ENCODE data around the gene PTTG2.
A peak's percentile ranks its signal among the peaks of the same experiment; 100 is the strongest.
"Not testable (repeated sequence)": the region's sequence is repeated elsewhere in the genome, so short reads cannot be mapped to it uniquely, and the experiment has no call there.

Gene PTTG2

DNA sequence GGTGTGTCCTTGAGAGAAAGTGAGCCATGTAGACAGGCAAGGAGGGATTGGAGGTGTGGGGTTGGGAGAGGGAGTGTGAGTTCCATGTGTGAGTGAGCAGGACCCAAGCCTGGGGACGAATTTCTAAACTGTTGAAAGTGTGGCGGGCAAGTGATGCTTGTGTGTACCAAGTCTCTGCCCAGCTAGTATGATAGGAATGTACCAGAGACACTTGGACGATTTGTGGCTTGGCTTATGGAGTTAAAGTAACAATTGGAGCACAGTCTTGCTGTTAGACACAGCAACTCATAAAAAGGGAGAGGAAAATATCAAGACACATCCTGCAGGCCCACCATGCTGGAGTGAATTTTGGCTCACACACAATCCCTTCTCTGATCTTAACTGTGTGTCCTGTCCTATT is 8.5 kb downstream of the PTTG2 start:
- Histone ChIP-seq H3K36me3 (replicated peaks) (no peaks in the 10 kb centered on the region), H3K27ac (no peak overlapping the region), H3K4me3 (ENCODE audit: low read depth, low read length) (no peak overlapping the region), H3K27me3 (replicated peaks) (no peaks in the 10 kb centered on the region)
- TF ChIP-seq, protein P1, sequence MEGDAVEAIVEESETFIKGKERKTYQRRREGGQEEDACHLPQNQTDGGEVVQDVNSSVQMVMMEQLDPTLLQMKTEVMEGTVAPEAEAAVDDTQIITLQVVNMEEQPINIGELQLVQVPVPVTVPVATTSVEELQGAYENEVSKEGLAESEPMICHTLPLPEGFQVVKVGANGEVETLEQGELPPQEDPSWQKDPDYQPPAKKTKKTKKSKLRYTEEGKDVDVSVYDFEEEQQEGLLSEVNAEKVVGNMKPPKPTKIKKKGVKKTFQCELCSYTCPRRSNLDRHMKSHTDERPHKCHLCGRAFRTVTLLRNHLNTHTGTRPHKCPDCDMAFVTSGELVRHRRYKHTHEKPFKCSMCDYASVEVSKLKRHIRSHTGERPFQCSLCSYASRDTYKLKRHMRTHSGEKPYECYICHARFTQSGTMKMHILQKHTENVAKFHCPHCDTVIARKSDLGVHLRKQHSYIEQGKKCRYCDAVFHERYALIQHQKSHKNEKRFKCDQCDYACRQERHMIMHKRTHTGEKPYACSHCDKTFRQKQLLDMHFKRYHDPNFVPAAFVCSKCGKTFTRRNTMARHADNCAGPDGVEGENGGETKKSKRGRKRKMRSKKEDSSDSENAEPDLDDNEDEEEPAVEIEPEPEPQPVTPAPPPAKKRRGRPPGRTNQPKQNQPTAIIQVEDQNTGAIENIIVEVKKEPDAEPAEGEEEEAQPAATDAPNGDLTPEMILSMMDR (IDR thresholded peaks at IDR 0.05; ENCODE audit: low read depth, low read length, missing control alignments): no peak
- no peak for DNase-seq
- in situ Hi-C loops (cut with HindIII; ENCODE audit: low pct_ligation_motif_present, low sequenced_read_pairs): no loop called here

DNA sequence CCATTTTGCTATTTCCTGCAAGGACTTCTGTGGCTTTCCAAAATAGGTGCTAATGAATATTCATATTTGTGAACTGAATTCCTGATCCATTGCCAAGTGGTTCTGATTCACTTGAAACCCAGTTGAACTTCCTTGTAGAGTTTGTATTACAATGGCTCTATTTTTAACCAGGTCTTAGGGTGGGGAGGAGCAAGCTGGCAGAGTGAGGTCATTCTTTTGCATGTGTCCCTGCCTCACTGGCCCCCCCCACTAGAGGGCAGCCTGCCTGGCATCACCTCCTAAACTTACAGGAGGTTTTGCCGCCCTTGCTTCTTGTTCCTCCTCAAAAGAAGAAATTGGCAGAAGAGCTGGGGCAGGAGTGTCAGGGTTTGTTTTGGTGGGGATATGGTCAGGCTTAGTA is 10.5 kb downstream of the PTTG2 start:
- H3K27me3 ChIP-seq (replicated peaks): no peaks in the 10 kb centered on the region
- no peaks in the 10 kb centered on the region for H3K36me3 ChIP-seq (replicated peaks)
- TF ChIP-seq, protein P1 (IDR thresholded peaks at IDR 0.05; ENCODE audit: low read depth, low read length, missing control alignments): peak; percentile 66
- DNase-seq: peak; percentile 43
- in situ Hi-C loops (cut with HindIII; ENCODE audit: low pct_ligation_motif_present, low sequenced_read_pairs): no loop called here
- H3K4me3 ChIP-seq (ENCODE audit: low read depth, low read length): no peak overlapping the region
- no peak overlapping the region for H3K27ac ChIP-seq

DNA sequence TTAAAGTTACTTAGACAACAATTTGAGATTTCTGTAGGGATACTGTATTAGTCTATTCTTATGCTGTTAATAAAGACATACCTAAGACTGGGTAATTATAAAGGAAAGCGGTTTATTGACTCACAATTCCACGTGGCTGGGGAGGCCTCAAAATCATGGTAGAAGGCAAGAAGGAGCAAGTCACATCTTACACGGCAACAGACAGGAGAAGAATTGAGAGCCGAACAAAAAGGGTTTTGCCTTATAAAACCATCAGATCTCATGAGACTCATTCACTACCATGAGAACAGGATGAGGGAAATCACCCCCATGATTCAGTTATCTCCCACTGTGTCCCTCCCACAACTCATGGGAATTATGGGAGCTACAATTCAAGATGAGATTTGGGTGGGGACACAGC is 11.0 kb downstream of the PTTG2 start:
- TF ChIP-seq, protein P1 (IDR thresholded peaks at IDR 0.05; ENCODE audit: low read depth, low read length, missing control alignments): no peak
- H3K36me3 ChIP-seq (replicated peaks): no peaks in the 10 kb centered on the region
- DNase-seq: no peak

GRCh38 chr4:37973441-37973840 is 13.2 kb downstream of the PTTG2 start:
- Histone ChIP-seq H3K36me3 (replicated peaks) (no peaks in the 10 kb centered on the region), H3K27ac (no peak overlapping the region), H3K4me3 (ENCODE audit: low read depth, low read length) (no peak overlapping the region), H3K27me3 (replicated peaks) (no peaks in the 10 kb centered on the region)
- DNase-seq: no peak
- TF ChIP-seq, protein P1 (IDR thresholded peaks at IDR 0.05; ENCODE audit: low read depth, low read length, missing control alignments): no peak
- in situ Hi-C loops (cut with HindIII; ENCODE audit: low pct_ligation_motif_present, low sequenced_read_pairs): no loop called here

More for the DNA sequence above, 11.0 kb downstream of the PTTG2 start:
- H3K27me3 ChIP-seq (replicated peaks): no peaks in the 10 kb centered on the region
- in situ Hi-C loops (cut with HindIII; ENCODE audit: low pct_ligation_motif_present, low sequenced_read_pairs): no loop called here
- no peak overlapping the region for H3K27ac ChIP-seq
- no peak overlapping the region for H3K4me3 ChIP-seq (ENCODE audit: low read depth, low read length)

DNA sequence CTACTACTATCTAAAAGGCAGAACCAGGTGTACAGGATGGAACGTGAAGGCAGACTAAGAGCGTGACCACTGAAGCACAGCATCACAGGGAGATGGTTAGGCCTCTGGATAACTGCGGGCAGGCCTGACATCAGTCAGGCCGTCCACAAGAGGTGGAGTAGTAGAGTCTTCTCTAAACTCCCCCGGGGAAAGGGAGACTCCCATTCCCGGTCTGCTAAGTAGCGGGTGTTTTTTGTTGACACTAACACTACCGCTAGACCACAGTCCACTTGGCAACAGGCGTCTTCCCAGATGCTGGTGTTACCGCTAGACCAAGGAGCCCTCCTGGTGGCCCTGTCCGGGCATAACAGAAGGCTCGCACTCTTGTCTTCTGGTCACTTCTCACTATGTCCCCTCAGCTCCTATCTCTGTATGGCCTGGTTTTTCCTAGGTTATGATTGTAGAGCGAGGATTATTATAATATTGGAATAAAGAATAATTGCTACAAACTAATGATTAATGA is 15.2 kb downstream of the PTTG2 start:
- H3K27ac ChIP-seq; H3K27me3 ChIP-seq (replicated peaks); H3K36me3 ChIP-seq (replicated peaks); in situ Hi-C loops (cut with HindIII; ENCODE audit: low pct_ligation_motif_present, low sequenced_read_pairs); DNase-seq; H3K4me3 ChIP-seq (ENCODE audit: low read depth, low read length): not testable (repeated sequence)

- Histone ChIP-seq H3K36me3 (replicated peaks) (no peaks in the 10 kb centered on the region), H3K27me3 (replicated peaks) (no peaks in the 10 kb centered on the region), H3K4me3 (ENCODE audit: low read depth, low read length) (peak overlapping the region; percentile 64), H3K27ac (no peak overlapping the region)
- TF ChIP-seq, protein P1 (IDR thresholded peaks at IDR 0.05; ENCODE audit: low read depth, low read length, missing control alignments): no peak
- no peak for DNase-seq
- in situ Hi-C loops (cut with HindIII; ENCODE audit: low pct_ligation_motif_present, low sequenced_read_pairs): no loop called here
These were observed 16.3 kb downstream of the PTTG2 start for GRCh38 chr4:37976507-37976906.
